MCF 10A (cell line): ENCODE results near the gene LRRK1. TPM values are rescaled to one million over a fixed set of nuclear protein-coding genes. Genes with fewer than 3 reads are reported as not detected.

ENCODE experiments used
- BruUV-seq: library from RNA; stranded (reverse); fragments of 400-500 nt; replicated peaks from 2 replicates; lab custom pipeline; 2021; lab: Mats Ljungman, UMichigan
- CTCF ChIA-PET: fragments of 300-600 bp; sonication (Branson Sonifier 250); formaldehyde crosslinking; extraction: SDS; loops from one replicate; lab custom pipeline; 2021; ENCODE audit warnings: antibody characterized with exemption, inconsistent platforms; lab: Yijun Ruan, JAX
- POLR2A ChIA-PET: fragments of 300-600, 350-650 bp; sonication (Branson Sonifier 250); formaldehyde crosslinking; extraction: SDS; loops from one replicate; lab custom pipeline; 2020; ENCODE audit warnings: antibody characterized with exemption, inconsistent platforms; lab: Yijun Ruan, JAX
- DNase-seq: peaks from one replicate; pipeline ENCODE4 v3.0.0-alpha.2; 2018; ENCODE audit not compliant: unreplicated experiment
- H3K27ac Mint-ChIP-seq: one replicate; pipeline ENCODE4 v1.8.0; 2022; ENCODE audit warnings: mild to moderate bottlenecking, low read depth, mixed read lengths; ENCODE audit not compliant: unreplicated experiment
- H3K27me3 Mint-ChIP-seq: one replicate; pipeline ENCODE4 v1.8.0; 2022; ENCODE audit warnings: mixed read lengths; ENCODE audit not compliant: insufficient read depth, unreplicated experiment
- H3K36me3 Mint-ChIP-seq: one replicate; pipeline ENCODE4 v1.8.0; 2022; ENCODE audit warnings: mild to moderate bottlenecking, moderate library complexity, mixed read lengths; ENCODE audit not compliant: insufficient read depth, unreplicated experiment
- H3K4me1 Mint-ChIP-seq: one replicate; pipeline ENCODE4 v1.8.0; 2022; ENCODE audit warnings: mixed read lengths; ENCODE audit not compliant: insufficient read depth, unreplicated experiment
- H3K4me3 Mint-ChIP-seq: one replicate; pipeline ENCODE4 v1.8.0; 2022; ENCODE audit warnings: mild to moderate bottlenecking, moderate library complexity, mixed read lengths; ENCODE audit not compliant: unreplicated experiment
- H3K9me3 Mint-ChIP-seq: one replicate; pipeline ENCODE4 v1.8.0; 2022; ENCODE audit warnings: mixed read lengths; ENCODE audit not compliant: unreplicated experiment
- CTCF ChIP-seq: fragments of 200-600 bp; IDR thresholded peaks from one replicate; pipeline ENCODE4 v1.8.0; 2022; ENCODE audit warnings: antibody characterized with exemption, mild to moderate bottlenecking; ENCODE audit not compliant: unreplicated experiment
- intact Hi-C: fragments of 100-400 bp; cut with micrococcal nuclease; formaldehyde crosslinking; loops from 2 replicates; pipeline ENCODE4 v1.14.1; 2022
- total RNA-seq: library from RNA; stranded (reverse); gene quantifications from 2 replicates; pipeline ENCODE4 v1.2.3, GENCODE V29; 2022

The LRRK1 gene
- total RNA-seq, 1 experiment from 2014 or later: 15.4 TPM

GRCh38 chr15:100898661-100899462 lies 20.3 kb upstream of the LRRK1 start:
- H3K27ac Mint-ChIP-seq: no peak overlapping the region
- no peak for DNase-seq
- ChIA-PET CTCF (interaction anchor here (1.5 kb wide), 1 partner anchor 19 kb away, joined by 9 read pairs; no protein-coding TSS in a partner anchor), POLR2A (no interaction called here)
- no peaks in the 10 kb centered on the region for H3K27me3 Mint-ChIP-seq
- no peak overlapping the region for H3K4me3 Mint-ChIP-seq
- no peaks in the 10 kb centered on the region for H3K4me1 Mint-ChIP-seq
- intact Hi-C loops: no loop called here
- H3K9me3 Mint-ChIP-seq: no peaks in the 10 kb centered on the region
- BruUV-seq: no TSS peak
- TF ChIP-seq CTCF: no peak
- no peaks in the 10 kb centered on the region for H3K36me3 Mint-ChIP-seq

- intact Hi-C loops: no loop called here
- H3K27ac Mint-ChIP-seq: no peak overlapping the region
- DNase-seq: no peak
- H3K9me3 Mint-ChIP-seq: no peaks in the 10 kb centered on the region
- no peaks in the 10 kb centered on the region for H3K4me1 Mint-ChIP-seq
- H3K27me3 Mint-ChIP-seq: no peaks in the 10 kb centered on the region
- CTCF ChIA-PET: interaction anchor here (0.6 to 1.5 kb wide), 3 partner anchors 12 to 109 kb away, joined by 3 to 9 read pairs (median 3); no protein-coding TSS in a partner anchor
- H3K36me3 Mint-ChIP-seq: no peaks in the 10 kb centered on the region
- H3K4me3 Mint-ChIP-seq: no peak overlapping the region
- POLR2A ChIA-PET: interaction anchor here (0.8 kb wide), 1 partner anchor 20 kb away, joined by 3 read pairs; the partner anchor contains the start of gene ALDH1A3
- no TSS peak for BruUV-seq
- TF ChIP-seq CTCF: no peak
Observed at GRCh38 chr15:100899601-100900000, 19.6 kb upstream of the LRRK1 start.

GRCh38 chr15:100900136-100900794 lies 18.9 kb upstream of the LRRK1 start:
- Mint-ChIP-seq H3K4me3 (no peak overlapping the region), H3K27me3 (no peaks in the 10 kb centered on the region), H3K36me3 (no peaks in the 10 kb centered on the region), H3K27ac (no peak overlapping the region), H3K9me3 (no peaks in the 10 kb centered on the region), H3K4me1 (no peaks in the 10 kb centered on the region)
- BruUV-seq: no TSS peak
- DNase-seq: no peak
- CTCF ChIA-PET: interaction anchor here (0.6 to 1.0 kb wide), 2 partner anchors 12 to 108 kb away, joined by 3 read pairs; no protein-coding TSS in a partner anchor
- POLR2A ChIA-PET: interaction anchor here (0.8 kb wide), 1 partner anchor 21 kb away, joined by 3 read pairs; the partner anchor contains the start of gene ALDH1A3
- no peak for TF ChIP-seq CTCF
- intact Hi-C loops: no loop called here

GRCh38 chr15:100900795-100901169 lies 18.4 kb upstream of the LRRK1 start:
- DNase-seq: no peak
- H3K4me3 Mint-ChIP-seq: no peak overlapping the region
- H3K27me3 Mint-ChIP-seq: no peaks in the 10 kb centered on the region
- no peaks in the 10 kb centered on the region for H3K9me3 Mint-ChIP-seq
- no peak for TF ChIP-seq CTCF
- ChIA-PET CTCF (interaction anchor here (1.0 to 1.2 kb wide), 2 partner anchors 16 to 115 kb away, joined by 3 read pairs; no protein-coding TSS in a partner anchor), POLR2A (no interaction called here)
- BruUV-seq: no TSS peak
- H3K4me1 Mint-ChIP-seq: no peaks in the 10 kb centered on the region
- H3K27ac Mint-ChIP-seq: no peak overlapping the region
- intact Hi-C loops: no loop called here
- no peaks in the 10 kb centered on the region for H3K36me3 Mint-ChIP-seq
